WTC11 (cell line): ENCODE results near the gene TMED4. TPM values are rescaled to one million over a fixed set of nuclear protein-coding genes. Genes with fewer than 3 reads are reported as not detected.
A peak's percentile ranks its signal among the peaks of the same experiment; 100 is the strongest.

ENCODE experiments used
- ATAC-seq: fragments of 200-7000 bp; cut with Tn5 transposase; 2 replicates; pipeline ENCODE4 v1.10.0; 2021; ENCODE audit warnings: mild to moderate bottlenecking, moderate library complexity
- CTCF ChIA-PET: fragments of 300-600 bp; sonication (Branson Sonifier 250); formaldehyde crosslinking; loops from one replicate; lab custom pipeline; 2021; ENCODE audit warnings: antibody characterized with exemption; lab: Charles Lee
- POLR2A ChIA-PET: fragments of 350-600 bp; sonication (Branson Sonifier 250); formaldehyde crosslinking; loops from one replicate; lab custom pipeline; 2021; ENCODE audit warnings: antibody characterized with exemption; lab: Charles Lee
- DNase-seq: peaks from one replicate; pipeline ENCODE4 v3.0.0; 2021; ENCODE audit warnings: low spot score
- H3K27ac Mint-ChIP-seq: 2 replicates; pipeline ENCODE4 v1.8.0; 2021; ENCODE audit warnings: mixed read lengths
- H3K27me3 Mint-ChIP-seq: 2 replicates; pipeline ENCODE4 v1.8.0; 2021; ENCODE audit warnings: low read depth, mild to moderate bottlenecking, moderate library complexity, mixed read lengths
- H3K36me3 Mint-ChIP-seq: 2 replicates; pipeline ENCODE4 v1.8.0; 2021; ENCODE audit warnings: mixed read lengths
- H3K4me1 Mint-ChIP-seq: 2 replicates; pipeline ENCODE4 v1.8.0; 2022; ENCODE audit warnings: mixed read lengths
- H3K4me3 Mint-ChIP-seq: 2 replicates; pipeline ENCODE4 v1.8.0; 2021; ENCODE audit warnings: mild to moderate bottlenecking, moderate library complexity, mixed read lengths
- H3K9me3 Mint-ChIP-seq: 2 replicates; pipeline ENCODE4 v1.8.0; 2021; ENCODE audit warnings: mixed read lengths
- CDX4 ChIP-seq: fragments of 250-450 bp; sonication (Bioruptor Pico); IDR thresholded peaks from 2 replicates; pipeline ENCODE4 v1.9.0; 2021; ENCODE audit warnings: moderate library complexity, mild to moderate bottlenecking, inconsistent platforms, borderline replicate concordance
- CREM ChIP-seq: sonication (generic); formaldehyde crosslinking; IDR thresholded peaks from 2 replicates; pipeline ENCODE4 v1.8.1; 2022; ENCODE audit warnings: mild to moderate bottlenecking, missing genetic modification reagents, moderate library complexity
- E2F4 ChIP-seq: sonication (generic); formaldehyde crosslinking; IDR thresholded peaks from 2 replicates; pipeline ENCODE4 v1.8.1; 2022; ENCODE audit warnings: low read depth, mild to moderate bottlenecking, moderate library complexity, missing genetic modification reagents, borderline replicate concordance
- E2F5 ChIP-seq: sonication (generic); formaldehyde crosslinking; IDR thresholded peaks from 2 replicates; pipeline ENCODE4 v1.8.1; 2022; ENCODE audit warnings: mild to moderate bottlenecking, moderate library complexity, missing genetic modification reagents
- ESRRA ChIP-seq: sonication (generic); formaldehyde crosslinking; IDR thresholded peaks from 2 replicates; pipeline ENCODE4 v1.8.1; 2022; ENCODE audit warnings: mild to moderate bottlenecking, missing genetic modification reagents, borderline replicate concordance
- FOXP4 ChIP-seq: sonication (generic); formaldehyde crosslinking; IDR thresholded peaks from 2 replicates; pipeline ENCODE4 v1.8.0; 2022; ENCODE audit warnings: mild to moderate bottlenecking, missing genetic modification reagents
- GTF2I ChIP-seq: fragments of 250-450 bp; sonication (Bioruptor Pico); conservative IDR thresholded peaks from 2 replicates; pipeline ENCODE4 v1.4.0; 2021; ENCODE audit warnings: mild to moderate bottlenecking
- IRF1 ChIP-seq: sonication (generic); formaldehyde crosslinking; IDR thresholded peaks from 2 replicates; pipeline ENCODE4 v1.8.0; 2023; ENCODE audit warnings: missing genetic modification reagents
- KAT7 ChIP-seq: sonication (generic); formaldehyde crosslinking; IDR thresholded peaks from 2 replicates; pipeline ENCODE4 v1.8.1; 2023; ENCODE audit warnings: missing genetic modification reagents, mild to moderate bottlenecking, borderline replicate concordance
- MAX ChIP-seq: sonication (generic); formaldehyde crosslinking; IDR thresholded peaks from 2 replicates; pipeline ENCODE4 v1.8.0; 2022; ENCODE audit warnings: mild to moderate bottlenecking, missing genetic modification reagents
- MLX ChIP-seq: sonication (generic); formaldehyde crosslinking; IDR thresholded peaks from 2 replicates; pipeline ENCODE4 v1.8.1; 2023; ENCODE audit warnings: mild to moderate bottlenecking, missing genetic modification reagents, moderate library complexity
- MXD4 ChIP-seq: fragments of 250-450 bp; sonication (Bioruptor Pico); IDR thresholded peaks from 2 replicates; pipeline ENCODE4 v1.8.0; 2021; ENCODE audit warnings: mild to moderate bottlenecking, moderate library complexity, borderline replicate concordance
- NR3C1 ChIP-seq: sonication (generic); formaldehyde crosslinking; conservative IDR thresholded peaks from 2 replicates; pipeline ENCODE4 v1.8.1; 2023; ENCODE audit warnings: low read depth, mild to moderate bottlenecking, missing genetic modification reagents
- PRDM15 ChIP-seq: sonication (generic); formaldehyde crosslinking; IDR thresholded peaks from 2 replicates; pipeline ENCODE4 v1.8.0; 2022; ENCODE audit warnings: missing genetic modification reagents
- SMAD4 ChIP-seq: sonication (generic); formaldehyde crosslinking; IDR thresholded peaks from 2 replicates; pipeline ENCODE4 v1.8.0; 2022; ENCODE audit warnings: mild to moderate bottlenecking, missing genetic modification reagents
- SP1 ChIP-seq: sonication (generic); formaldehyde crosslinking; conservative IDR thresholded peaks from 2 replicates; pipeline ENCODE4 v1.8.1; 2022; ENCODE audit warnings: missing genetic modification reagents
- TCF7 ChIP-seq: sonication (generic); formaldehyde crosslinking; IDR thresholded peaks from 2 replicates; pipeline ENCODE4 v1.8.0; 2022; ENCODE audit warnings: mild to moderate bottlenecking, low read depth, missing genetic modification reagents, moderate library complexity
- USF2 ChIP-seq: sonication (generic); formaldehyde crosslinking; IDR thresholded peaks from 2 replicates; pipeline ENCODE4 v1.8.1; 2023; ENCODE audit warnings: mild to moderate bottlenecking, missing genetic modification reagents, moderate library complexity
- ZNF512 ChIP-seq: sonication (generic); formaldehyde crosslinking; IDR thresholded peaks from 2 replicates; pipeline ENCODE4 v1.8.1; 2022; ENCODE audit warnings: missing genetic modification reagents, borderline replicate concordance
- total RNA-seq: library from RNA; stranded (reverse); gene quantifications from 3 replicates; pipeline ENCODE4 v1.2.3, GENCODE V29; 2021

TMED4 gene
- total RNA-seq, 1 experiment from 2014 or later = 58.6 TPM

GRCh38 chr7:44607141-44608068 is 25.4 kb upstream of the TMED4 start (continued):
- TF ChIP-seq KAT7 = no peak

GRCh38 chr7:44606341-44607140 is 24.5 kb upstream of the TMED4 start, which contains the start of gene OGDH:
Gene OGDH (plus strand): TSS chr7:44606627. CDS start chr7:44624344, 17,717 bp downstream.
- Mint-ChIP-seq H3K27me3 (no peaks in the 10 kb centered on the region), H3K4me3 (peak within 1 kb of the TSS; percentile 93)
- TF ChIP-seq SP1 (CRISPR knock-in tag) (peak; percentile 90), FOXP4 (peak; percentile 20; the same call in 1 of the 2 replicates), ESRRA (peak; percentile 98), SMAD4 (CRISPR knock-in tag) (no peak), IRF1 (no peak), E2F5 (CRISPR knock-in tag) (peak; percentile 81), MXD4 (no peak), USF2 (peak; percentile 98), CDX4 (CRISPR knock-in tag) (no peak), CREM (CRISPR knock-in tag) (peak; percentile 98), GTF2I (CRISPR knock-in tag) (no peak), MLX (CRISPR knock-in tag) (no peak), MAX (CRISPR knock-in tag) (peak; percentile 91), TCF7 (CRISPR knock-in tag) (no peak), ZNF512 (no peak), E2F4 (CRISPR knock-in tag) (no peak), NR3C1 (no peak), PRDM15 (CRISPR knock-in tag) (no peak)

More at GRCh38 chr7:44606341-44607140, 24.5 kb upstream of the TMED4 start, which contains the start of gene OGDH:
- Mint-ChIP-seq H3K27ac (peak within 1 kb of the TSS; percentile 99), H3K9me3 (no peaks in the 10 kb centered on the region), H3K36me3 (no peaks in the 10 kb centered on the region), H3K4me1 (peaks cover 15% of the 10 kb centered on the region)
- ATAC-seq = peak; percentile 98
- ChIA-PET CTCF (interaction anchor here (1.0 to 1.4 kb wide), 2 partner anchors 15 to 41 kb away, joined by 3 to 8 read pairs; no protein-coding TSS in a partner anchor), POLR2A (interaction anchor here (0.6 to 1.7 kb wide), 10 partner anchors 16 to 379 kb away, joined by 3 to 7 read pairs (median 4); partner anchors contain the start of genes DDX56, H2AZ2 and TMED4)
- peak; percentile 99 for DNase-seq
